Measurements from ENCODE around the gene RPL22L1. TPM values are rescaled to one million over a fixed set of nuclear protein-coding genes. Genes with fewer than 3 reads are reported as not detected.

The RPL22L1 gene
- total and polyA plus RNA-seq, 4 donors = 19.1 to 82.1 (median 40.6) TPM

GRCh38 chr3:170816841-170817240 lies 53.2 kb downstream of the RPL22L1 start (continued):
- TF ChIP-seq, protein P1, sequence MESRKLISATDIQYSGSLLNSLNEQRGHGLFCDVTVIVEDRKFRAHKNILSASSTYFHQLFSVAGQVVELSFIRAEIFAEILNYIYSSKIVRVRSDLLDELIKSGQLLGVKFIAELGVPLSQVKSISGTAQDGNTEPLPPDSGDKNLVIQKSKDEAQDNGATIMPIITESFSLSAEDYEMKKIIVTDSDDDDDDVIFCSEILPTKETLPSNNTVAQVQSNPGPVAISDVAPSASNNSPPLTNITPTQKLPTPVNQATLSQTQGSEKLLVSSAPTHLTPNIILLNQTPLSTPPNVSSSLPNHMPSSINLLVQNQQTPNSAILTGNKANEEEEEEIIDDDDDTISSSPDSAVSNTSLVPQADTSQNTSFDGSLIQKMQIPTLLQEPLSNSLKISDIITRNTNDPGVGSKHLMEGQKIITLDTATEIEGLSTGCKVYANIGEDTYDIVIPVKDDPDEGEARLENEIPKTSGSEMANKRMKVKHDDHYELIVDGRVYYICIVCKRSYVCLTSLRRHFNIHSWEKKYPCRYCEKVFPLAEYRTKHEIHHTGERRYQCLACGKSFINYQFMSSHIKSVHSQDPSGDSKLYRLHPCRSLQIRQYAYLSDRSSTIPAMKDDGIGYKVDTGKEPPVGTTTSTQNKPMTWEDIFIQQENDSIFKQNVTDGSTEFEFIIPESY (IDR thresholded peaks at IDR 0.05) = no peak
- TF ChIP-seq FOXA2 (IDR thresholded peaks at IDR 0.05) = no peak
- TF ChIP-seq SP1 (IDR thresholded peaks at IDR 0.05) = no peak
- TF ChIP-seq TAF1 (conservative IDR thresholded peaks at IDR 0.05) = no peak
- TF ChIP-seq RAD21 (IDR thresholded peaks at IDR 0.05) = no peak
- TF ChIP-seq NR2F2 (IDR thresholded peaks at IDR 0.05) = no peak
- TF ChIP-seq EGR1 (IDR thresholded peaks at IDR 0.05; ENCODE audit: low read depth in 2 of 2) = no peak
- TF ChIP-seq JUND (IDR thresholded peaks at IDR 0.05) = no peak
- TF ChIP-seq FOXA1 (IDR thresholded peaks at IDR 0.05) = no peak

GRCh38 chr3:170816341-170816740 lies 53.7 kb downstream of the RPL22L1 start:
- H3K9ac ChIP-seq (ENCODE audit: low read depth in 1 of 2, low read length in 2 of 2) = no peak overlapping the region
- H3K27me3 ChIP-seq (ENCODE audit: control insufficient read depth in 4 of 4, insufficient read depth in 4 of 4, low read length in 3 of 4) = no peaks in the 10 kb centered on the region
- no peak overlapping the region for H3K27ac ChIP-seq (ENCODE audit: low read depth in 1 of 2, low read length in 2 of 2)
- DNase-seq (ENCODE audit: low spot score) = no peak
- H3K9me3 ChIP-seq (ENCODE audit: control insufficient read depth in 4 of 4, low read length in 3 of 4) = no peaks in the 10 kb centered on the region
- H3K4me3 ChIP-seq (ENCODE audit: low read depth in 1 of 3, low read length in 3 of 3) = no peak overlapping the region
- no peak for TF ChIP-seq REST (IDR thresholded peaks at IDR 0.05)
- TF ChIP-seq, protein P1 (IDR thresholded peaks at IDR 0.05) = no peak
- TF ChIP-seq HNF4A (conservative IDR thresholded peaks at IDR 0.05) = no peak
- TF ChIP-seq, protein P2, sequence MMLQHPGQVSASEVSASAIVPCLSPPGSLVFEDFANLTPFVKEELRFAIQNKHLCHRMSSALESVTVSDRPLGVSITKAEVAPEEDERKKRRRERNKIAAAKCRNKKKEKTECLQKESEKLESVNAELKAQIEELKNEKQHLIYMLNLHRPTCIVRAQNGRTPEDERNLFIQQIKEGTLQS (IDR thresholded peaks at IDR 0.05) = no peak
- no peak for TF ChIP-seq FOXA1 (IDR thresholded peaks at IDR 0.05)
- TF ChIP-seq RXRA (IDR thresholded peaks at IDR 0.05) = no peak
- no peak for TF ChIP-seq TAF1 (conservative IDR thresholded peaks at IDR 0.05)
- TF ChIP-seq, protein P3, sequence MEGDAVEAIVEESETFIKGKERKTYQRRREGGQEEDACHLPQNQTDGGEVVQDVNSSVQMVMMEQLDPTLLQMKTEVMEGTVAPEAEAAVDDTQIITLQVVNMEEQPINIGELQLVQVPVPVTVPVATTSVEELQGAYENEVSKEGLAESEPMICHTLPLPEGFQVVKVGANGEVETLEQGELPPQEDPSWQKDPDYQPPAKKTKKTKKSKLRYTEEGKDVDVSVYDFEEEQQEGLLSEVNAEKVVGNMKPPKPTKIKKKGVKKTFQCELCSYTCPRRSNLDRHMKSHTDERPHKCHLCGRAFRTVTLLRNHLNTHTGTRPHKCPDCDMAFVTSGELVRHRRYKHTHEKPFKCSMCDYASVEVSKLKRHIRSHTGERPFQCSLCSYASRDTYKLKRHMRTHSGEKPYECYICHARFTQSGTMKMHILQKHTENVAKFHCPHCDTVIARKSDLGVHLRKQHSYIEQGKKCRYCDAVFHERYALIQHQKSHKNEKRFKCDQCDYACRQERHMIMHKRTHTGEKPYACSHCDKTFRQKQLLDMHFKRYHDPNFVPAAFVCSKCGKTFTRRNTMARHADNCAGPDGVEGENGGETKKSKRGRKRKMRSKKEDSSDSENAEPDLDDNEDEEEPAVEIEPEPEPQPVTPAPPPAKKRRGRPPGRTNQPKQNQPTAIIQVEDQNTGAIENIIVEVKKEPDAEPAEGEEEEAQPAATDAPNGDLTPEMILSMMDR (IDR thresholded peaks at IDR 0.05; ENCODE audit: low read depth, low read length, missing input control) = no peak
- no peak for TF ChIP-seq YY1 (IDR thresholded peaks at IDR 0.05)
- no peak for TF ChIP-seq JUND (IDR thresholded peaks at IDR 0.05)
- no peak for TF ChIP-seq MAX (IDR thresholded peaks at IDR 0.05)
- no peak for TF ChIP-seq SP1 (IDR thresholded peaks at IDR 0.05)
- TF ChIP-seq EGR1 (IDR thresholded peaks at IDR 0.05; ENCODE audit: low read depth in 2 of 2) = no peak
- no peak for TF ChIP-seq NR2F2 (IDR thresholded peaks at IDR 0.05)
- TF ChIP-seq FOXA2 (IDR thresholded peaks at IDR 0.05) = no peak
- TF ChIP-seq GABPA (IDR thresholded peaks at IDR 0.05 in 1 of 2, conservative IDR thresholded peaks at IDR 0.05 in 1 of 2) = no peak
- TF ChIP-seq HNF4G (IDR thresholded peaks at IDR 0.05) = no peak
- TF ChIP-seq RAD21 (IDR thresholded peaks at IDR 0.05) = no peak
- no peaks in the 10 kb centered on the region for H3K36me3 ChIP-seq (ENCODE audit: control insufficient read depth in 4 of 4, insufficient read depth in 3 of 4, low read depth in 1 of 4, low read length in 3 of 4)
- peaks cover 0 to 9% (median 2%) of the 10 kb centered on the region in 4 donors for H3K4me1 ChIP-seq (ENCODE audit: control insufficient read depth in 4 of 4, insufficient read depth in 4 of 4, low read length in 3 of 4)
- 93% methylated on average over 2 of the region's 2 CpGs for whole genome bisulfite sequencing
